BJ (cell line): ENCODE results near the gene LPCAT2. TPM values are rescaled to one million over a fixed set of nuclear protein-coding genes. Genes with fewer than 3 reads are reported as not detected.

Source experiments
- CTCF ChIA-PET: fragments of 350-600 bp; formaldehyde crosslinking; extraction: SDS; loops from one replicate; lab custom pipeline; 2021; ENCODE audit warnings: antibody characterized with exemption, inconsistent platforms; lab: Yijun Ruan, JAX
- POLR2A ChIA-PET: fragments of 300-600 bp; sonication (Branson Sonifier 250); formaldehyde crosslinking; extraction: SDS; loops from one replicate; lab custom pipeline; 2021; ENCODE audit warnings: antibody characterized with exemption; lab: Charles Lee
- DNase-seq: peaks from one replicate; pipeline ENCODE4 v3.0.0-alpha.2; 2011; ENCODE audit warnings: low read depth
- H3K27me3 ChIP-seq: 2 replicates; pipeline ENCODE4 v1.6.0; 2011; ENCODE audit warnings: low read length; ENCODE audit not compliant: control insufficient read depth, insufficient read depth
- H3K36me3 ChIP-seq: 2 replicates; pipeline ENCODE4 v1.5.1; 2011; ENCODE audit warnings: low read length; ENCODE audit not compliant: control insufficient read depth, insufficient read depth
- H3K4me3 ChIP-seq: 2 replicates; pipeline ENCODE4 v1.5.1; 2011; ENCODE audit warnings: low read depth, mild to moderate bottlenecking, control low read depth, low read length
- polyA plus RNA-seq: library from polyadenylated mRNA; depleted of rRNA; stranded (reverse); fragments of >200 nt; gene quantifications from 2 replicates; pipeline ENCODE4 v1.2.3, GENCODE V29; 2011
- TF ChIP-seq, protein P1 (sequence below): IDR thresholded peaks from 2 replicates; pipeline ENCODE4 v1.5.1; 2011; ENCODE audit warnings: low read depth, mild to moderate bottlenecking, control low read depth, inconsistent platforms, low read length, moderate library complexity; ENCODE audit not compliant: insufficient read depth

LPCAT2 gene
- polyA plus RNA-seq, 1 experiment: 7.9 TPM

GRCh38 chr16:55577887-55578286 is 69.0 kb downstream of the LPCAT2 start:
- ChIA-PET POLR2A (no interaction called here), CTCF (no interaction called here)
- H3K4me3 ChIP-seq: no peak overlapping the region
- TF ChIP-seq, protein P1, sequence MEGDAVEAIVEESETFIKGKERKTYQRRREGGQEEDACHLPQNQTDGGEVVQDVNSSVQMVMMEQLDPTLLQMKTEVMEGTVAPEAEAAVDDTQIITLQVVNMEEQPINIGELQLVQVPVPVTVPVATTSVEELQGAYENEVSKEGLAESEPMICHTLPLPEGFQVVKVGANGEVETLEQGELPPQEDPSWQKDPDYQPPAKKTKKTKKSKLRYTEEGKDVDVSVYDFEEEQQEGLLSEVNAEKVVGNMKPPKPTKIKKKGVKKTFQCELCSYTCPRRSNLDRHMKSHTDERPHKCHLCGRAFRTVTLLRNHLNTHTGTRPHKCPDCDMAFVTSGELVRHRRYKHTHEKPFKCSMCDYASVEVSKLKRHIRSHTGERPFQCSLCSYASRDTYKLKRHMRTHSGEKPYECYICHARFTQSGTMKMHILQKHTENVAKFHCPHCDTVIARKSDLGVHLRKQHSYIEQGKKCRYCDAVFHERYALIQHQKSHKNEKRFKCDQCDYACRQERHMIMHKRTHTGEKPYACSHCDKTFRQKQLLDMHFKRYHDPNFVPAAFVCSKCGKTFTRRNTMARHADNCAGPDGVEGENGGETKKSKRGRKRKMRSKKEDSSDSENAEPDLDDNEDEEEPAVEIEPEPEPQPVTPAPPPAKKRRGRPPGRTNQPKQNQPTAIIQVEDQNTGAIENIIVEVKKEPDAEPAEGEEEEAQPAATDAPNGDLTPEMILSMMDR: no peak
- H3K36me3 ChIP-seq: no peaks in the 10 kb centered on the region; the same call in none of the 2 replicates
- H3K27me3 ChIP-seq: no peaks in the 10 kb centered on the region
- no peak for DNase-seq

GRCh38 chr16:55585631-55586030 is 76.8 kb downstream of the LPCAT2 start:
- no peak overlapping the region for H3K4me3 ChIP-seq
- ChIA-PET CTCF (interaction anchor here (0.6 kb wide), 1 partner anchor 53 kb away, joined by 3 read pairs; no protein-coding TSS in a partner anchor), POLR2A (no interaction called here)
- TF ChIP-seq, protein P1: no peak
- no peaks in the 10 kb centered on the region for H3K27me3 ChIP-seq
- H3K36me3 ChIP-seq: no peaks in the 10 kb centered on the region
- no peak for DNase-seq

GRCh38 chr16:55588799-55589198 is 79.9 kb downstream of the LPCAT2 start:
- no peaks in the 10 kb centered on the region for H3K36me3 ChIP-seq
- no peaks in the 10 kb centered on the region for H3K27me3 ChIP-seq
- ChIA-PET CTCF (no interaction called here), POLR2A (no interaction called here)
- TF ChIP-seq, protein P1: no peak
- DNase-seq: no peak
- H3K4me3 ChIP-seq: no peak overlapping the region

DNA sequence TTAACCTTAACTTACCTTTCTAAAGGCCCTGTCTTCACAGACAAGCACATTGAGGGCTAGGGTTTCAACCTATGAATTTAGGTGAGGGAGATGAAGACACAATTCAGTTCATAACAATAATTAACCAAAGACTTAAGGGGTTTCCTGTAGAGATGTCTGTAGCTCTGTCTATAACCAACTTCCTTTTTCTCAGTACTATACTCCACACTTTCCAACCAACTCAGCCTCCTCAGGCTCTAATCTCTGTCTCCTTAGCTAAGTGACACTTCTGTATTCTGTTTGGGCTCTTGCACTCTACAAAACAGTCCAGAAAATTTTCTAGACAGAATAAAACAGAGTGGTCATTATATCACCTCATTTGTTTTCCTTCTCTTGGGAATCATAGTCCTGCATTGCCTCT is 83.4 kb downstream of the LPCAT2 start:
- ChIA-PET CTCF (no interaction called here), POLR2A (no interaction called here)
- TF ChIP-seq, protein P1: no peak
- H3K27me3 ChIP-seq: 0 out of 2 replicates have a peak, but pooled peaks cover 2% of the 10 kb centered on the region
- DNase-seq: no peak
- H3K4me3 ChIP-seq: no peak overlapping the region
- no peaks in the 10 kb centered on the region for H3K36me3 ChIP-seq

GRCh38 chr16:55597928-55598327 is 89.1 kb downstream of the LPCAT2 start:
- ChIA-PET CTCF (no interaction called here), POLR2A (no interaction called here)
- TF ChIP-seq, protein P1: no peak
- Histone ChIP-seq H3K4me3 (no peak overlapping the region), H3K27me3 (0 out of 2 replicates have a peak, but pooled peaks cover 2% of the 10 kb centered on the region), H3K36me3 (no peaks in the 10 kb centered on the region)
- no peak for DNase-seq
